Activated CD8-positive, alpha-beta T cell treated with anti-CD3 and anti-CD28 coated beads for 36 hours (primary cell): ENCODE results near the gene PRRC2A. TPM values are rescaled to one million over a fixed set of nuclear protein-coding genes. Genes with fewer than 3 reads are reported as not detected.

Experiments used
- ATAC-seq: fragments of 200-7000 bp; cut with Tn5 transposase; one replicate; pipeline ENCODE4 v1.10.0; 2021; ENCODE audit warnings: mild to moderate bottlenecking, moderate library complexity
- CTCF ChIA-PET: fragments of 350-600 bp; sonication (Branson Sonifier 250); formaldehyde crosslinking; loops from one replicate; lab custom pipeline; 2021; ENCODE audit warnings: antibody characterized with exemption; lab: Charles Lee
- POLR2A ChIA-PET: fragments of 350-600 bp; sonication (Branson Sonifier 250); formaldehyde crosslinking; loops from one replicate; lab custom pipeline; 2021; ENCODE audit warnings: antibody characterized with exemption; lab: Charles Lee
- DNase-seq: peaks from one replicate; pipeline ENCODE4 v3.0.0-alpha.2; 2020
- H3K27ac Mint-ChIP-seq: one replicate; pipeline ENCODE4 v1.8.0; 2021; ENCODE audit warnings: mild to moderate bottlenecking, mixed read lengths
- H3K27me3 Mint-ChIP-seq: one replicate; pipeline ENCODE4 v1.8.0; 2021; ENCODE audit warnings: mixed read lengths
- H3K36me3 Mint-ChIP-seq: one replicate; pipeline ENCODE4 v1.8.0; 2021; ENCODE audit warnings: low read depth, mixed read lengths
- H3K4me1 Mint-ChIP-seq: one replicate; pipeline ENCODE4 v1.8.0; 2021; ENCODE audit warnings: low read depth, mixed read lengths
- H3K4me3 Mint-ChIP-seq: one replicate; pipeline ENCODE4 v1.8.0; 2021; ENCODE audit warnings: mild to moderate bottlenecking, moderate library complexity, mixed read lengths
- H3K9me3 Mint-ChIP-seq: one replicate; pipeline ENCODE4 v1.8.0; 2021; ENCODE audit warnings: mixed read lengths
- CTCF ChIP-seq: fragments of 200-600 bp; IDR thresholded peaks from one replicate; pipeline ENCODE4 v1.8.0; 2022; ENCODE audit warnings: antibody characterized with exemption, mild to moderate bottlenecking
- intact Hi-C: fragments of 100-400 bp; cut with micrococcal nuclease; formaldehyde crosslinking; loops from one replicate; pipeline ENCODE4 v1.10.0; 2022
- total RNA-seq, 2 experiments: library from RNA; stranded (reverse); gene quantifications; one replicate each; pipeline ENCODE4 v1.2.3, GENCODE V29; 2021

PRRC2A gene
- total RNA-seq, 2 experiments from 2014 or later, result 257 to 262 TPM

- peak overlapping the region; percentile 97 for H3K27ac Mint-ChIP-seq
- no peaks in the 10 kb centered on the region for H3K9me3 Mint-ChIP-seq
- no peak for TF ChIP-seq CTCF
- ATAC-seq, result no peak
- H3K27me3 Mint-ChIP-seq, result no peaks in the 10 kb centered on the region
- peaks cover 79% of the 10 kb centered on the region for H3K36me3 Mint-ChIP-seq
- intact Hi-C loops, result loop anchor here (10.0 kb wide), 2 partner anchors 119 to 171 kb away; partner anchors contain the start of genes ATP6V1G2, DDX39B and NFKBIL1
- peak overlapping the region; percentile 98 for H3K4me3 Mint-ChIP-seq
- no peak for DNase-seq
- H3K4me1 Mint-ChIP-seq, result peaks cover 72% of the 10 kb centered on the region
- ChIA-PET POLR2A (interaction anchor here (0.8 to 8.5 kb wide), 17 partner anchors 9 to 1309 kb away, joined by 3 to 160 read pairs (median 4); partner anchors contain the start of genes APOM, BAG6, DDX39B and DXO), CTCF (interaction anchor here (0.8 to 2.8 kb wide), 4 partner anchors 11 to 166 kb away, joined by 3 to 16 read pairs (median 3); partner anchors contain the start of gene BAG6)
These were observed 42.8 kb downstream of the PRRC2A start for GRCh38 chr6:31663126-31663960.

GRCh38 chr6:31663961-31664789 is 43.7 kb downstream of the PRRC2A start:
- Mint-ChIP-seq H3K36me3 (peaks cover 82% of the 10 kb centered on the region), H3K4me1 (peaks cover 67% of the 10 kb centered on the region), H3K9me3 (no peaks in the 10 kb centered on the region), H3K4me3 (peak overlapping the region; percentile 98), H3K27me3 (no peaks in the 10 kb centered on the region), H3K27ac (peak overlapping the region; percentile 97)
- intact Hi-C loops, result loop anchor here (2.0 to 10.0 kb wide), 3 partner anchors 43 to 171 kb away; partner anchors contain the start of genes ATP6V1G2, DDX39B, NFKBIL1 and PRRC2A
- TF ChIP-seq CTCF, result no peak
- DNase-seq, result no peak
- ChIA-PET POLR2A (interaction anchor here (0.8 to 8.5 kb wide), 36 partner anchors 9 to 1308 kb away, joined by 3 to 160 read pairs (median 4); partner anchors contain the start of genes ABHD16A, APOM, BAG6 and DDX39B), CTCF (interaction anchor here (0.7 to 2.8 kb wide), 7 partner anchors 11 to 166 kb away, joined by 3 to 16 read pairs (median 3); partner anchors contain the start of genes ABHD16A and BAG6)
- no peak for ATAC-seq

GRCh38 chr6:31664790-31665500 is 44.4 kb downstream of the PRRC2A start, which contains the start of gene GPANK1:
Gene GPANK1 (minus strand): TSS chr6:31664997. CDS start chr6:31664478, 519 bp downstream.
- ATAC-seq (peak; percentile 25), DNase-seq (peak; percentile 96)
- peak within 1 kb of the TSS; percentile 97 for H3K27ac Mint-ChIP-seq
- peak within 1 kb of the TSS; percentile 98 for H3K4me3 Mint-ChIP-seq
- no peaks in the 10 kb centered on the region for H3K27me3 Mint-ChIP-seq
- TF ChIP-seq CTCF, result no peak
- intact Hi-C loops, result loop anchor here (2.0 to 10.0 kb wide), 3 partner anchors 44 to 170 kb away; partner anchors contain the start of genes ATP6V1G2, DDX39B, NFKBIL1 and PRRC2A
- peaks cover 63% of the 10 kb centered on the region for H3K4me1 Mint-ChIP-seq
- H3K9me3 Mint-ChIP-seq, result no peaks in the 10 kb centered on the region
- H3K36me3 Mint-ChIP-seq, result peaks cover 80% of the 10 kb centered on the region
- ChIA-PET CTCF (interaction anchor here (0.7 to 2.8 kb wide), 4 partner anchors 12 to 85 kb away, joined by 3 to 16 read pairs (median 4); partner anchors contain the start of genes ABHD16A and BAG6), POLR2A (interaction anchor here (0.6 to 8.5 kb wide), 33 partner anchors 8 to 199 kb away, joined by 3 to 160 read pairs (median 4); partner anchors contain the start of genes ABHD16A, APOM, BAG6 and DDX39B)
